22Rv1 (cell line): Measurements from ENCODE around the gene CCDC78.

Experiments used
- CTCF ChIP-seq: fragments of 450-650 bp; IDR thresholded peaks from 2 replicates; pipeline ENCODE4 v1.5.1; 2017; ENCODE audit warnings: mild to moderate bottlenecking
- ZFX ChIP-seq: fragments of 450-650 bp; IDR thresholded peaks from 2 replicates; pipeline ENCODE4 v1.6.1; 2017; ENCODE audit warnings: antibody characterized with exemption, borderline replicate concordance

GRCh38 chr16:718922-719321, 7.3 kb downstream of the CCDC78 start:
- TF ChIP-seq CTCF (no peak), ZFX (no peak)
